ENCODE measurements around the gene SHC4.
"Not testable (repeated sequence)": the region's sequence is repeated elsewhere in the genome, so short reads cannot be mapped to it uniquely, and the experiment has no call there.

Gene SHC4

GRCh38 chr15:48803877-48804276, 159.8 kb downstream of the SHC4 start:
- H3K4me1 Mint-ChIP-seq: peaks cover 18% of the 10 kb centered on the region
- DNase-seq (ENCODE audit: low spot score in 2 of 2) (no peak), ATAC-seq (replicated peaks; ENCODE audit: extremely low read depth, poor library complexity, severe bottlenecking) (no peak)
- H3K27me3 Mint-ChIP-seq: no peaks in the 10 kb centered on the region
- peak overlapping the region; percentile 35 for H3K27ac Mint-ChIP-seq (ENCODE audit: low read depth)
- no peak overlapping the region for H3K4me3 Mint-ChIP-seq
- H3K9me3 Mint-ChIP-seq: no peaks in the 10 kb centered on the region
- peaks cover 4% of the 10 kb centered on the region for H3K36me3 Mint-ChIP-seq (ENCODE audit: insufficient read depth)

- Mint-ChIP-seq H3K27me3 (no peaks in the 10 kb centered on the region), H3K9me3 (no peaks in the 10 kb centered on the region), H3K27ac (ENCODE audit: low read depth) (no peak overlapping the region), H3K4me3 (no peak overlapping the region), H3K4me1 (peaks cover 18% of the 10 kb centered on the region), H3K36me3 (ENCODE audit: insufficient read depth) (peaks cover 4% of the 10 kb centered on the region)
- DNase-seq (ENCODE audit: low spot score in 2 of 2): no peak
- no peak for ATAC-seq (replicated peaks; ENCODE audit: extremely low read depth, poor library complexity, severe bottlenecking)
These were observed 160.9 kb downstream of the SHC4 start for GRCh38 chr15:48802867-48803266.

- Mint-ChIP-seq H3K4me1 (peaks cover 24% of the 10 kb centered on the region), H3K9me3 (no peaks in the 10 kb centered on the region), H3K4me3 (no peak overlapping the region), H3K36me3 (ENCODE audit: insufficient read depth) (peaks cover 4% of the 10 kb centered on the region), H3K27ac (ENCODE audit: low read depth) (no peak overlapping the region), H3K27me3 (no peaks in the 10 kb centered on the region)
- DNase-seq (ENCODE audit: low spot score in 2 of 2): no peak
- no peak for ATAC-seq (replicated peaks; ENCODE audit: extremely low read depth, poor library complexity, severe bottlenecking)
These were observed 161.5 kb downstream of the SHC4 start for GRCh38 chr15:48802257-48802656.

- DNase-seq (ENCODE audit: low spot score in 2 of 2) (no peak), ATAC-seq (replicated peaks; ENCODE audit: extremely low read depth, poor library complexity, severe bottlenecking) (no peak)
- no peaks in the 10 kb centered on the region for H3K9me3 Mint-ChIP-seq
- H3K36me3 Mint-ChIP-seq (ENCODE audit: insufficient read depth): peaks cover 2% of the 10 kb centered on the region
- H3K4me3 Mint-ChIP-seq: no peak overlapping the region
- no peak overlapping the region for H3K27ac Mint-ChIP-seq (ENCODE audit: low read depth)
- peaks cover 14% of the 10 kb centered on the region for H3K4me1 Mint-ChIP-seq
- no peaks in the 10 kb centered on the region for H3K27me3 Mint-ChIP-seq
These were observed 162.8 kb downstream of the SHC4 start for GRCh38 chr15:48800811-48801455.

GRCh38 chr15:48800245-48800644, 163.5 kb downstream of the SHC4 start:
- H3K4me1 Mint-ChIP-seq: peaks cover 14% of the 10 kb centered on the region

GRCh38 chr15:48798319-48798718, 165.4 kb downstream of the SHC4 start:
- H3K4me3 Mint-ChIP-seq: no peak overlapping the region
- H3K27ac Mint-ChIP-seq (ENCODE audit: low read depth): no peak overlapping the region
- H3K9me3 Mint-ChIP-seq: no peaks in the 10 kb centered on the region
- no peak for DNase-seq (ENCODE audit: low spot score in 2 of 2)
- H3K36me3 Mint-ChIP-seq (ENCODE audit: insufficient read depth): no peaks in the 10 kb centered on the region
- peaks cover 14% of the 10 kb centered on the region for H3K4me1 Mint-ChIP-seq
- H3K27me3 Mint-ChIP-seq: no peaks in the 10 kb centered on the region
- ATAC-seq (replicated peaks; ENCODE audit: extremely low read depth, poor library complexity, severe bottlenecking): no peak

More at GRCh38 chr15:48800245-48800644, 163.5 kb downstream of the SHC4 start:
- DNase-seq (ENCODE audit: low spot score in 2 of 2): no peak
- Mint-ChIP-seq H3K36me3 (ENCODE audit: insufficient read depth) (peaks cover 2% of the 10 kb centered on the region), H3K27ac (ENCODE audit: low read depth) (no peak overlapping the region), H3K27me3 (no peaks in the 10 kb centered on the region), H3K9me3 (no peaks in the 10 kb centered on the region), H3K4me3 (no peak overlapping the region)
- ATAC-seq (replicated peaks; ENCODE audit: extremely low read depth, poor library complexity, severe bottlenecking): no peak

- peaks cover 14% of the 10 kb centered on the region for H3K4me1 Mint-ChIP-seq
- no peak overlapping the region for H3K4me3 Mint-ChIP-seq
- ATAC-seq (replicated peaks; ENCODE audit: extremely low read depth, poor library complexity, severe bottlenecking) (no peak), DNase-seq (ENCODE audit: low spot score in 2 of 2) (no peak)
- H3K9me3 Mint-ChIP-seq: no peaks in the 10 kb centered on the region
- H3K27ac Mint-ChIP-seq (ENCODE audit: low read depth): no peak overlapping the region
- peaks cover 10% of the 10 kb centered on the region for H3K36me3 Mint-ChIP-seq (ENCODE audit: insufficient read depth)
- H3K27me3 Mint-ChIP-seq: no peaks in the 10 kb centered on the region
These were observed 166.8 kb downstream of the SHC4 start for GRCh38 chr15:48796930-48797329.

GRCh38 chr15:48796521-48796920, 167.2 kb downstream of the SHC4 start:
- H3K4me1 Mint-ChIP-seq: peaks cover 14% of the 10 kb centered on the region

GRCh38 chr15:48795901-48796300, 167.8 kb downstream of the SHC4 start:
- no peak for ATAC-seq (replicated peaks; ENCODE audit: extremely low read depth, poor library complexity, severe bottlenecking)
- peaks cover 9% of the 10 kb centered on the region for H3K4me1 Mint-ChIP-seq
- no peak overlapping the region for H3K27ac Mint-ChIP-seq (ENCODE audit: low read depth)
- no peak for DNase-seq (ENCODE audit: low spot score in 2 of 2)
- no peaks in the 10 kb centered on the region for H3K27me3 Mint-ChIP-seq
- H3K9me3 Mint-ChIP-seq: no peaks in the 10 kb centered on the region
- H3K4me3 Mint-ChIP-seq: no peak overlapping the region
- peaks cover 10% of the 10 kb centered on the region for H3K36me3 Mint-ChIP-seq (ENCODE audit: insufficient read depth)

More at GRCh38 chr15:48796521-48796920, 167.2 kb downstream of the SHC4 start:
- peaks cover 10% of the 10 kb centered on the region for H3K36me3 Mint-ChIP-seq (ENCODE audit: insufficient read depth)
- ATAC-seq (replicated peaks; ENCODE audit: extremely low read depth, poor library complexity, severe bottlenecking): no peak
- no peak overlapping the region for H3K27ac Mint-ChIP-seq (ENCODE audit: low read depth)
- H3K9me3 Mint-ChIP-seq: no peaks in the 10 kb centered on the region
- no peak for DNase-seq (ENCODE audit: low spot score in 2 of 2)
- no peak overlapping the region for H3K4me3 Mint-ChIP-seq
- H3K27me3 Mint-ChIP-seq: no peaks in the 10 kb centered on the region

- Mint-ChIP-seq H3K27ac (ENCODE audit: low read depth) (peak overlapping the region; percentile 32), H3K4me3 (no peak overlapping the region), H3K36me3 (ENCODE audit: insufficient read depth) (peaks cover 10% of the 10 kb centered on the region), H3K4me1 (peaks cover 9% of the 10 kb centered on the region), H3K9me3 (no peaks in the 10 kb centered on the region), H3K27me3 (no peaks in the 10 kb centered on the region)
- DNase-seq (ENCODE audit: low spot score in 2 of 2) (no peak), ATAC-seq (replicated peaks; ENCODE audit: extremely low read depth, poor library complexity, severe bottlenecking) (no peak)
These were observed 169.0 kb downstream of the SHC4 start for GRCh38 chr15:48794697-48795134.

GRCh38 chr15:48792408-48792807, 171.3 kb downstream of the SHC4 start:
- Mint-ChIP-seq H3K4me1 (peaks cover 3% of the 10 kb centered on the region), H3K4me3 (no peak overlapping the region), H3K36me3 (ENCODE audit: insufficient read depth) (peaks cover 15% of the 10 kb centered on the region), H3K27ac (ENCODE audit: low read depth) (no peak overlapping the region), H3K9me3 (no peaks in the 10 kb centered on the region), H3K27me3 (no peaks in the 10 kb centered on the region)
- DNase-seq (ENCODE audit: low spot score in 2 of 2) (no peak), ATAC-seq (replicated peaks; ENCODE audit: extremely low read depth, poor library complexity, severe bottlenecking) (no peak)

GRCh38 chr15:48790466-48791115, 173.1 kb downstream of the SHC4 start:
- not testable (repeated sequence) for H3K27me3 Mint-ChIP-seq; DNase-seq (ENCODE audit: low spot score in 2 of 2); H3K9me3 Mint-ChIP-seq; H3K4me1 Mint-ChIP-seq; H3K4me3 Mint-ChIP-seq; ATAC-seq (replicated peaks; ENCODE audit: extremely low read depth, poor library complexity, severe bottlenecking); H3K27ac Mint-ChIP-seq (ENCODE audit: low read depth)
- peaks cover 16% of the 10 kb centered on the region for H3K36me3 Mint-ChIP-seq (ENCODE audit: insufficient read depth)

- Mint-ChIP-seq H3K27ac (ENCODE audit: low read depth) (no peak overlapping the region), H3K36me3 (ENCODE audit: insufficient read depth) (peaks cover 7% of the 10 kb centered on the region), H3K27me3 (no peaks in the 10 kb centered on the region), H3K4me3 (no peak overlapping the region), H3K4me1 (no peaks in the 10 kb centered on the region), H3K9me3 (no peaks in the 10 kb centered on the region)
- ATAC-seq (replicated peaks; ENCODE audit: extremely low read depth, poor library complexity, severe bottlenecking): no peak
- DNase-seq (ENCODE audit: low spot score in 2 of 2): no peak
These were observed 178.0 kb downstream of the SHC4 start for GRCh38 chr15:48785712-48786111.
